HepG2 (cell line): Measurements from ENCODE around the gene RAN. TPM values are rescaled to one million over a fixed set of nuclear protein-coding genes. Genes with fewer than 3 reads are reported as not detected.

Source experiments
- CREB1 ChIP-seq, 2 experiments: fragments of 450-650 bp in 1 of 2; IDR thresholded peaks; 2 replicates each; pipeline ENCODE4 v1.6.1; 2016 to 2017; ENCODE audit warnings: control low read depth in 1 of 2, mild to moderate bottlenecking in 1 of 2, missing compliant biosample characterization in 1 of 2, missing genetic modification characterization in 1 of 2
- GFI1 ChIP-seq: sonication (generic); formaldehyde crosslinking; IDR thresholded peaks from 2 replicates; pipeline ENCODE4 v1.5.0; 2020; ENCODE audit warnings: missing genetic modification reagents, mild to moderate bottlenecking, borderline replicate concordance
- HOXA3 ChIP-seq: sonication (generic); formaldehyde crosslinking; IDR thresholded peaks from 2 replicates; pipeline ENCODE4 v1.5.0; 2020; ENCODE audit warnings: missing genetic modification reagents
- LCORL ChIP-seq, 2 experiments: fragments of 450-650 bp in 1 of 2; sonication (generic) in 1 of 2; formaldehyde crosslinking in 1 of 2; IDR thresholded peaks; 2 replicates each; pipeline versions ENCODE4 v1.5.0 to v1.6.1; 2017 to 2020; ENCODE audit warnings: antibody characterized with exemption in 1 of 2, missing genetic modification reagents in 1 of 2
- MXI1 ChIP-seq: IDR thresholded peaks from 3 replicates; pipeline ENCODE4 v1.6.1; 2012; ENCODE audit warnings: low read depth, low read length, inconsistent platforms, borderline replicate concordance
- ZNF382 ChIP-seq: sonication (generic); formaldehyde crosslinking; IDR thresholded peaks from 2 replicates; pipeline ENCODE4 v1.5.0; 2020; ENCODE audit warnings: missing genetic modification reagents, mild to moderate bottlenecking, borderline replicate concordance
- ZNF766 ChIP-seq: sonication (generic); formaldehyde crosslinking; IDR thresholded peaks from 2 replicates; pipeline ENCODE4 v1.5.0; 2020; ENCODE audit warnings: missing genetic modification reagents, borderline replicate concordance
- ZNF773 ChIP-seq: sonication (generic); formaldehyde crosslinking; IDR thresholded peaks from 2 replicates; pipeline ENCODE4 v1.4.0; 2020; ENCODE audit warnings: missing genetic modification reagents, borderline replicate concordance
- polyA plus RNA-seq, 8 experiments: library from polyadenylated mRNA; depleted of rRNA in 3 of 8; stranded (reverse) in 7 of 8; unstranded in 1 of 8; fragments of >200 nt; fragmentation: Illumina TruSeq in 4 of 8; extraction: Trizol in 4 of 8; gene quantifications; 2 replicates each; pipeline versions ENCODE4 v1.2.1 to v1.2.3, GENCODE V29; 2011 to 2016; ENCODE audit warnings: low read depth in 4 of 8, missing spikeins in 1 of 8, mixed read lengths in 1 of 8; ENCODE audit not compliant: insufficient read depth in 1 of 8
- total RNA-seq, 5 experiments: library from RNA; depleted of rRNA; stranded (reverse); fragments of >200 nt; fragmentation: Illumina TruSeq; extraction: Trizol; gene quantifications; 2 replicates each; pipeline ENCODE4 v1.2.3, GENCODE V29; 2016; ENCODE audit warnings: low read depth in 1 of 5
- TF ChIP-seq, protein P1 (sequence below): sonication (generic); formaldehyde crosslinking; IDR thresholded peaks from 2 replicates; pipeline ENCODE4 v1.4.0; 2020; ENCODE audit warnings: missing genetic modification reagents, borderline replicate concordance
- TF ChIP-seq, protein P2 (sequence below): sonication (generic); formaldehyde crosslinking; IDR thresholded peaks from 2 replicates; pipeline ENCODE4 v1.5.1; 2020; ENCODE audit warnings: mild to moderate bottlenecking, missing genetic modification reagents, moderate library complexity
- TF ChIP-seq, protein P3 (sequence below): sonication (generic); formaldehyde crosslinking; IDR thresholded peaks from 2 replicates; pipeline ENCODE4 v1.4.0; 2020; ENCODE audit warnings: missing genetic modification reagents
- TF ChIP-seq, protein P4 (sequence below): fragments of 450-650 bp; IDR thresholded peaks from 2 replicates; pipeline ENCODE4 v1.6.1; 2016
- TF ChIP-seq, protein P5 (sequence below): IDR thresholded peaks from 2 replicates; pipeline ENCODE4 v1.4.0; 2020; ENCODE audit warnings: mild to moderate bottlenecking, missing genetic modification reagents

RAN gene
- total and polyA plus RNA-seq, 2 of the 13 experiments (the other 11 are each of a cell fraction or from before 2014, with no cell fraction given): 1,335 to 1,630 TPM

DNA sequence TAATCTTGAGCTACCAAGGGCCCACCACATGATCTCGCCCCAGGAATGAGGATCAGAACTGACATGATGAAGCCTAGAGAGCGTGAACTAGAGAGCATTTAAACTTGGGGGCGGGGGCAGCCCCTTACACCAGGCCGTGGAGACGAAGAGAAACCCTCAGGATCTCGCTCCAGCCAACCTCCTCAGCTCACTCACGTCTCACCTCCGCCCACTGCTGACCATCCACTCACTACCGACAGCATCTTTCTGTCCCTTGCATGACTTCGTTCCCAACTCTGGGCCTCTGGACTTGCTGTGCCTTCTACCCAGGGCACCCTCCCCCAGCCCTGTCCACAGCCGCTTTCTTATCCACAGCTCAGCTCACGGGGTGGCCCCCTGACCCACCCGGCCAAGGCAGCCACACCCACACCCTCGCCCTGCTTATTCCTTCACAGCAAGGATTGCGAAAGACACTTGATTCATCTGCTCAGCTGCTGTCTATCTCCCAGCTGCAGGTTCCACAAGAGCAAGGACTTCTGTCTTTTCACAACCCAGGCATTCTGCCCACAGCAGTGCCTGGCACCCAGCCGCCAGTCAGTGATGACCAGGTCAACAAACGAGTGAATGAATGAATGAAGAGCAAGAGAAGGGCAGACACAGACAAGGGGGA, 39.2 kb upstream of the RAN start (continued):
- TF ChIP-seq, protein P1, sequence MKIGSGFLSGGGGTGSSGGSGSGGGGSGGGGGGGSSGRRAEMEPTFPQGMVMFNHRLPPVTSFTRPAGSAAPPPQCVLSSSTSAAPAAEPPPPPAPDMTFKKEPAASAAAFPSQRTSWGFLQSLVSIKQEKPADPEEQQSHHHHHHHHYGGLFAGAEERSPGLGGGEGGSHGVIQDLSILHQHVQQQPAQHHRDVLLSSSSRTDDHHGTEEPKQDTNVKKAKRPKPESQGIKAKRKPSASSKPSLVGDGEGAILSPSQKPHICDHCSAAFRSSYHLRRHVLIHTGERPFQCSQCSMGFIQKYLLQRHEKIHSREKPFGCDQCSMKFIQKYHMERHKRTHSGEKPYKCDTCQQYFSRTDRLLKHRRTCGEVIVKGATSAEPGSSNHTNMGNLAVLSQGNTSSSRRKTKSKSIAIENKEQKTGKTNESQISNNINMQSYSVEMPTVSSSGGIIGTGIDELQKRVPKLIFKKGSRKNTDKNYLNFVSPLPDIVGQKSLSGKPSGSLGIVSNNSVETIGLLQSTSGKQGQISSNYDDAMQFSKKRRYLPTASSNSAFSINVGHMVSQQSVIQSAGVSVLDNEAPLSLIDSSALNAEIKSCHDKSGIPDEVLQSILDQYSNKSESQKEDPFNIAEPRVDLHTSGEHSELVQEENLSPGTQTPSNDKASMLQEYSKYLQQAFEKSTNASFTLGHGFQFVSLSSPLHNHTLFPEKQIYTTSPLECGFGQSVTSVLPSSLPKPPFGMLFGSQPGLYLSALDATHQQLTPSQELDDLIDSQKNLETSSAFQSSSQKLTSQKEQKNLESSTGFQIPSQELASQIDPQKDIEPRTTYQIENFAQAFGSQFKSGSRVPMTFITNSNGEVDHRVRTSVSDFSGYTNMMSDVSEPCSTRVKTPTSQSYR (CRISPR knock-in tag): 0 out of 2 replicates have a peak, but pooled peaks have one; percentile 11
- TF ChIP-seq, protein P2, sequence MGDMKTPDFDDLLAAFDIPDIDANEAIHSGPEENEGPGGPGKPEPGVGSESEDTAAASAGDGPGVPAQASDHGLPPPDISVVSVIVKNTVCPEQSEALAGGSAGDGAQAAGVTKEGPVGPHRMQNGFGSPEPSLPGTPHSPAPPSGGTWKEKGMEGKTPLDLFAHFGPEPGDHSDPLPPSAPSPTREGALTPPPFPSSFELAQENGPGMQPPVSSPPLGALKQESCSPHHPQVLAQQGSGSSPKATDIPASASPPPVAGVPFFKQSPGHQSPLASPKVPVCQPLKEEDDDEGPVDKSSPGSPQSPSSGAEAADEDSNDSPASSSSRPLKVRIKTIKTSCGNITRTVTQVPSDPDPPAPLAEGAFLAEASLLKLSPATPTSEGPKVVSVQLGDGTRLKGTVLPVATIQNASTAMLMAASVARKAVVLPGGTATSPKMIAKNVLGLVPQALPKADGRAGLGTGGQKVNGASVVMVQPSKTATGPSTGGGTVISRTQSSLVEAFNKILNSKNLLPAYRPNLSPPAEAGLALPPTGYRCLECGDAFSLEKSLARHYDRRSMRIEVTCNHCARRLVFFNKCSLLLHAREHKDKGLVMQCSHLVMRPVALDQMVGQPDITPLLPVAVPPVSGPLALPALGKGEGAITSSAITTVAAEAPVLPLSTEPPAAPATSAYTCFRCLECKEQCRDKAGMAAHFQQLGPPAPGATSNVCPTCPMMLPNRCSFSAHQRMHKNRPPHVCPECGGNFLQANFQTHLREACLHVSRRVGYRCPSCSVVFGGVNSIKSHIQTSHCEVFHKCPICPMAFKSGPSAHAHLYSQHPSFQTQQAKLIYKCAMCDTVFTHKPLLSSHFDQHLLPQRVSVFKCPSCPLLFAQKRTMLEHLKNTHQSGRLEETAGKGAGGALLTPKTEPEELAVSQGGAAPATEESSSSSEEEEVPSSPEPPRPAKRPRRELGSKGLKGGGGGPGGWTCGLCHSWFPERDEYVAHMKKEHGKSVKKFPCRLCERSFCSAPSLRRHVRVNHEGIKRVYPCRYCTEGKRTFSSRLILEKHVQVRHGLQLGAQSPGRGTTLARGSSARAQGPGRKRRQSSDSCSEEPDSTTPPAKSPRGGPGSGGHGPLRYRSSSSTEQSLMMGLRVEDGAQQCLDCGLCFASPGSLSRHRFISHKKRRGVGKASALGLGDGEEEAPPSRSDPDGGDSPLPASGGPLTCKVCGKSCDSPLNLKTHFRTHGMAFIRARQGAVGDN (CRISPR knock-in tag): peak; percentile 37; the same call in 1 of the 2 replicates
- TF ChIP-seq ZNF773: no peak
- no peak for TF ChIP-seq GFI1 (CRISPR knock-in tag)
- no peak for TF ChIP-seq LCORL (IDR thresholded peaks at IDR 0.05)
- TF ChIP-seq LCORL (CRISPR knock-in tag; IDR thresholded peaks at IDR 0.05): no peak
- no peak for TF ChIP-seq ZNF766 (CRISPR knock-in tag)
- no peak for TF ChIP-seq MXI1
- TF ChIP-seq HOXA3 (CRISPR knock-in tag): peak; percentile 16; the same call in 1 of the 2 replicates
- TF ChIP-seq, protein P3, sequence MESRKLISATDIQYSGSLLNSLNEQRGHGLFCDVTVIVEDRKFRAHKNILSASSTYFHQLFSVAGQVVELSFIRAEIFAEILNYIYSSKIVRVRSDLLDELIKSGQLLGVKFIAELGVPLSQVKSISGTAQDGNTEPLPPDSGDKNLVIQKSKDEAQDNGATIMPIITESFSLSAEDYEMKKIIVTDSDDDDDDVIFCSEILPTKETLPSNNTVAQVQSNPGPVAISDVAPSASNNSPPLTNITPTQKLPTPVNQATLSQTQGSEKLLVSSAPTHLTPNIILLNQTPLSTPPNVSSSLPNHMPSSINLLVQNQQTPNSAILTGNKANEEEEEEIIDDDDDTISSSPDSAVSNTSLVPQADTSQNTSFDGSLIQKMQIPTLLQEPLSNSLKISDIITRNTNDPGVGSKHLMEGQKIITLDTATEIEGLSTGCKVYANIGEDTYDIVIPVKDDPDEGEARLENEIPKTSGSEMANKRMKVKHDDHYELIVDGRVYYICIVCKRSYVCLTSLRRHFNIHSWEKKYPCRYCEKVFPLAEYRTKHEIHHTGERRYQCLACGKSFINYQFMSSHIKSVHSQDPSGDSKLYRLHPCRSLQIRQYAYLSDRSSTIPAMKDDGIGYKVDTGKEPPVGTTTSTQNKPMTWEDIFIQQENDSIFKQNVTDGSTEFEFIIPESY: peak; percentile 72
- TF ChIP-seq, protein P4, sequence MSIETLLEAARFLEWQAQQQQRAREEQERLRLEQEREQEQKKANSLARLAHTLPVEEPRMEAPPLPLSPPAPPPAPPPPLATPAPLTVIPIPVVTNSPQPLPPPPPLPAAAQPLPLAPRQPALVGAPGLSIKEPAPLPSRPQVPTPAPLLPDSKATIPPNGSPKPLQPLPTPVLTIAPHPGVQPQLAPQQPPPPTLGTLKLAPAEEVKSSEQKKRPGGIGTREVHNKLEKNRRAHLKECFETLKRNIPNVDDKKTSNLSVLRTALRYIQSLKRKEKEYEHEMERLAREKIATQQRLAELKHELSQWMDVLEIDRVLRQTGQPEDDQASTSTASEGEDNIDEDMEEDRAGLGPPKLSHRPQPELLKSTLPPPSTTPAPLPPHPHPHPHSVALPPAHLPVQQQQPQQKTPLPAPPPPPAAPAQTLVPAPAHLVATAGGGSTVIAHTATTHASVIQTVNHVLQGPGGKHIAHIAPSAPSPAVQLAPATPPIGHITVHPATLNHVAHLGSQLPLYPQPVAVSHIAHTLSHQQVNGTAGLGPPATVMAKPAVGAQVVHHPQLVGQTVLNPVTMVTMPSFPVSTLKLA: no peak
- no peak for TF ChIP-seq CREB1 (IDR thresholded peaks at IDR 0.05)
- TF ChIP-seq CREB1 (CRISPR knock-in tag; IDR thresholded peaks at IDR 0.05): no peak
- TF ChIP-seq, protein P5, sequence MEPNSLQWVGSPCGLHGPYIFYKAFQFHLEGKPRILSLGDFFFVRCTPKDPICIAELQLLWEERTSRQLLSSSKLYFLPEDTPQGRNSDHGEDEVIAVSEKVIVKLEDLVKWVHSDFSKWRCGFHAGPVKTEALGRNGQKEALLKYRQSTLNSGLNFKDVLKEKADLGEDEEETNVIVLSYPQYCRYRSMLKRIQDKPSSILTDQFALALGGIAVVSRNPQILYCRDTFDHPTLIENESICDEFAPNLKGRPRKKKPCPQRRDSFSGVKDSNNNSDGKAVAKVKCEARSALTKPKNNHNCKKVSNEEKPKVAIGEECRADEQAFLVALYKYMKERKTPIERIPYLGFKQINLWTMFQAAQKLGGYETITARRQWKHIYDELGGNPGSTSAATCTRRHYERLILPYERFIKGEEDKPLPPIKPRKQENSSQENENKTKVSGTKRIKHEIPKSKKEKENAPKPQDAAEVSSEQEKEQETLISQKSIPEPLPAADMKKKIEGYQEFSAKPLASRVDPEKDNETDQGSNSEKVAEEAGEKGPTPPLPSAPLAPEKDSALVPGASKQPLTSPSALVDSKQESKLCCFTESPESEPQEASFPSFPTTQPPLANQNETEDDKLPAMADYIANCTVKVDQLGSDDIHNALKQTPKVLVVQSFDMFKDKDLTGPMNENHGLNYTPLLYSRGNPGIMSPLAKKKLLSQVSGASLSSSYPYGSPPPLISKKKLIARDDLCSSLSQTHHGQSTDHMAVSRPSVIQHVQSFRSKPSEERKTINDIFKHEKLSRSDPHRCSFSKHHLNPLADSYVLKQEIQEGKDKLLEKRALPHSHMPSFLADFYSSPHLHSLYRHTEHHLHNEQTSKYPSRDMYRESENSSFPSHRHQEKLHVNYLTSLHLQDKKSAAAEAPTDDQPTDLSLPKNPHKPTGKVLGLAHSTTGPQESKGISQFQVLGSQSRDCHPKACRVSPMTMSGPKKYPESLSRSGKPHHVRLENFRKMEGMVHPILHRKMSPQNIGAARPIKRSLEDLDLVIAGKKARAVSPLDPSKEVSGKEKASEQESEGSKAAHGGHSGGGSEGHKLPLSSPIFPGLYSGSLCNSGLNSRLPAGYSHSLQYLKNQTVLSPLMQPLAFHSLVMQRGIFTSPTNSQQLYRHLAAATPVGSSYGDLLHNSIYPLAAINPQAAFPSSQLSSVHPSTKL (CRISPR knock-in tag): 0 out of 2 replicates have a peak, but pooled peaks have one; percentile 10
- TF ChIP-seq ZNF382 (CRISPR knock-in tag): no peak
